ENCODE results near the gene KCNT2.

Gene KCNT2

DNA sequence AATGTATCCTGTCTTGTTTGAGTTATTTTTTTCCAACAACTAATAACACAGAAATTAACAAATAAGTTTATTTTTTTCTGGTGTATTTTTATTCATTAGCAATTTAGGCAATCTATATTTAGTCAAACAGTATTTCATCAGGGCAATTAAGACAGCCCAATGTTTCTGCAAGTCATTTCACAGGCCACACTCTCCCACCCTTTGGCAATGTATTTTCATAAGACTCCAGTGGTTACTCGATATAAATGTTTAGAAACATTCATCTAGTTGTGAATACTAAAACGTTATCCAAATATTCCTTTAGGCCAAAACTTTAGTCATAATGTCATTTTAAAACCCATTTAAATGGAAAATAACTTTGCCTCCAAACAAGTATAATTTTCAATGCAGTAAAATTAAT is 142.1 kb downstream of the KCNT2 start:
- no peaks in the 10 kb centered on the region for H3K79me2 ChIP-seq (ENCODE audit: control insufficient read depth, insufficient read depth, low read length)

DNA sequence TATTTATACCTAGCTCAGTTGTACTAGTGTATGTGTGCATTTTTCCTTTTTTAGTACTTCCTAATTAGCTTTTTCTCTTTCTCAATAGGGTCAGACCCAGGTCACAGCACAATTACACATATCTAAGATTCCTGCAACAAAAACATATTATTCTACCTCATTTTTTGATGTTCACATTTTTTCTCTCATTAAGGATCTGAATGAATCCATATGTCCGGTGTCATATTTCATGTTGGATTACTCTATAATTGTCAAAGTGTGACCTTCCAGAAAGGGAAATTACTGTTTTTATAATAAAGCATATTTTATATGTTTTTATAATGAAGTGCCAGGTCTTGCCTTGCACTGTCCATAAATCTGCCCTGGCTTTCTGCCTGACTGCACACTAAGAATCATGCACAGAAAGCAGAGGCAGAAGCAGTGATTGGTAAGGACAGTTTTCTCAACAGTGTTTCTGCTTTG is 143.7 kb downstream of the KCNT2 start:
- Histone ChIP-seq H3K79me2 (ENCODE audit: control insufficient read depth, insufficient read depth, low read length) (no peaks in the 10 kb centered on the region), H3K4me2 (ENCODE audit: low read length) (no peak overlapping the region), H3K4me1 (ENCODE audit: control insufficient read depth, low read depth, low read length) (no peaks in the 10 kb centered on the region), H3K79me1 (ENCODE audit: low read length) (no peaks in the 10 kb centered on the region), H4K8ac (ENCODE audit: low read depth, low read length) (no peak overlapping the region), H2BK120ac (ENCODE audit: low read depth, low read length) (no peak overlapping the region), H2BK15ac (replicated peaks; ENCODE audit: low read depth) (no peak overlapping the region), H3K4me3 (ENCODE audit: low read length) (no peak overlapping the region), H3K23ac (ENCODE audit: low read length) (no peak overlapping the region), H3K4ac (ENCODE audit: low read depth, low read length) (no peak overlapping the region), H3K18ac (ENCODE audit: low read length) (no peak overlapping the region), H3K36me3 (ENCODE audit: control insufficient read depth, insufficient read depth, low read length) (no peaks in the 10 kb centered on the region), H3K27ac (ENCODE audit: low read depth, low read length) (no peak overlapping the region), H2AK5ac (ENCODE audit: low read length) (no peak overlapping the region), H4K5ac (ENCODE audit: low read length) (no peak overlapping the region), H3K9ac (ENCODE audit: low read length) (no peak overlapping the region), H3K27me3 (ENCODE audit: insufficient read depth, low read length, poor library complexity) (no peaks in the 10 kb centered on the region), H2BK5ac (ENCODE audit: low read length) (no peak overlapping the region), H3K56ac (ENCODE audit: low read length) (no peak overlapping the region)
- no CpG with 5 or more reads among the region's 1 CpG for WGBS (ENCODE audit: extremely low coverage, insufficient coverage, low lambda C conversion rate)
- no peak for DNase-seq

More for the DNA sequence above, 142.1 kb downstream of the KCNT2 start:
- no peak overlapping the region for H3K23ac ChIP-seq (ENCODE audit: low read length)
- H4K5ac ChIP-seq (ENCODE audit: low read length) = no peak overlapping the region
- H3K4me2 ChIP-seq (ENCODE audit: low read length) = no peak overlapping the region
- H3K27me3 ChIP-seq (ENCODE audit: insufficient read depth, low read length, poor library complexity) = no peaks in the 10 kb centered on the region
- H2BK5ac ChIP-seq (ENCODE audit: low read length) = no peak overlapping the region
- no peak overlapping the region for H3K9ac ChIP-seq (ENCODE audit: low read length)
- H4K8ac ChIP-seq (ENCODE audit: low read depth, low read length) = no peak overlapping the region
- no peak overlapping the region for H3K4ac ChIP-seq (ENCODE audit: low read depth, low read length)
- H2AK5ac ChIP-seq (ENCODE audit: low read length) = no peak overlapping the region
- no peak overlapping the region for H2BK15ac ChIP-seq (replicated peaks; ENCODE audit: low read depth)
- no peak overlapping the region for H2BK120ac ChIP-seq (ENCODE audit: low read depth, low read length)
- no CpG with 5 or more reads among the region's 2 CpGs for WGBS (ENCODE audit: extremely low coverage, insufficient coverage, low lambda C conversion rate)
- DNase-seq = no peak
- H3K4me1 ChIP-seq (ENCODE audit: control insufficient read depth, low read depth, low read length) = no peaks in the 10 kb centered on the region
- no peak overlapping the region for H3K18ac ChIP-seq (ENCODE audit: low read length)
- H3K79me1 ChIP-seq (ENCODE audit: low read length) = no peaks in the 10 kb centered on the region
- H3K36me3 ChIP-seq (ENCODE audit: control insufficient read depth, insufficient read depth, low read length) = no peaks in the 10 kb centered on the region
- H3K56ac ChIP-seq (ENCODE audit: low read length) = no peak overlapping the region
- H3K27ac ChIP-seq (ENCODE audit: low read depth, low read length) = no peak overlapping the region
- no peak overlapping the region for H3K4me3 ChIP-seq (ENCODE audit: low read length)

DNA sequence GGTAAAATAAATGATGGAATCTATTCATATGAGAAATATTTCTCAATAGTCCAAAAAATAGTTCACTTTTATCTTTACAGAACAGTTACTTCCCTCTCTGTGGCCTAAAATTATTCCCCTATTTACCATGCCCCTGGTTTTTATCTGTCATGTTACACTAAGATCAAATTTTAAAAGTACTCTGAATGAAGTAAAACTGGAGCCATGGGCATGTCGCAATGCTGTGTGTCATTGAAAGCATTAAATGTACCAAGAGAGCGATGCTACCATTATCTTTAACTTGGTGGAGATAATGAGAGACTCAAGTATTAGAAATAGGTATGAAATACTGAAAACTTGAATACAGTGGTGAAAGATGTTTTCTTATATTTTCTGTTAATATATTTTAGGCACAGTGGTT is 146.2 kb downstream of the KCNT2 start:
- H3K4me2 ChIP-seq (ENCODE audit: low read length) = no peak overlapping the region
- H3K4me1 ChIP-seq (ENCODE audit: control insufficient read depth, low read depth, low read length) = no peaks in the 10 kb centered on the region
- H3K18ac ChIP-seq (ENCODE audit: low read length) = no peak overlapping the region
- no peak overlapping the region for H3K4me3 ChIP-seq (ENCODE audit: low read length)
- no peak overlapping the region for H3K9ac ChIP-seq (ENCODE audit: low read length)
- H2BK120ac ChIP-seq (ENCODE audit: low read depth, low read length) = no peak overlapping the region
- H2BK15ac ChIP-seq (replicated peaks; ENCODE audit: low read depth) = no peak overlapping the region
- no peak overlapping the region for H3K27ac ChIP-seq (ENCODE audit: low read depth, low read length)
- H3K56ac ChIP-seq (ENCODE audit: low read length) = no peak overlapping the region
- no peak overlapping the region for H4K8ac ChIP-seq (ENCODE audit: low read depth, low read length)
- H3K27me3 ChIP-seq (ENCODE audit: insufficient read depth, low read length, poor library complexity) = no peaks in the 10 kb centered on the region
- H4K5ac ChIP-seq (ENCODE audit: low read length) = no peak overlapping the region
- H3K36me3 ChIP-seq (ENCODE audit: control insufficient read depth, insufficient read depth, low read length) = no peaks in the 10 kb centered on the region
- DNase-seq = no peak
- no peak overlapping the region for H2BK5ac ChIP-seq (ENCODE audit: low read length)
- H3K79me1 ChIP-seq (ENCODE audit: low read length) = no peaks in the 10 kb centered on the region
- no CpG with 5 or more reads among the region's 2 CpGs for WGBS (ENCODE audit: extremely low coverage, insufficient coverage, low lambda C conversion rate)
- no peak overlapping the region for H3K23ac ChIP-seq (ENCODE audit: low read length)
- H2AK5ac ChIP-seq (ENCODE audit: low read length) = no peak overlapping the region
- no peaks in the 10 kb centered on the region for H3K79me2 ChIP-seq (ENCODE audit: control insufficient read depth, insufficient read depth, low read length)
- no peak overlapping the region for H3K4ac ChIP-seq (ENCODE audit: low read depth, low read length)

DNA sequence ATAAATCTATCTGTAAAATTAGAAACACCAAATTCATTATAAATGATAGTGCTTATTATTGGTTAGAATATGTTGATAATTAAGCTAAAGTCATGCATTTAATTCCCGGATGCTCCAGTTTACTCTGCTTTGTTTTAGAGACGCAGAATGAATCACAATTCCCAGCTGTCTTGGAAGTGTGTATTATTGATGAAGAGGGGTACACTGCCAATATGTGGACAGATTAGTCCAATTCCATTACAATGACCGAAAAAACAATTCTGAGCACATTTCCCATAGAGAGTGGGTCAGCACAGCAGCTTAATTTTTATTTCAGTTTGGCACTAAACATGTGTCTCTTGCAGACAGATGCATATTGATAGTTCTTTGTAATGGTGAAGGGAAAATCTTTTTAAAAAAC is 146.7 kb downstream of the KCNT2 start:
- H4K5ac ChIP-seq (ENCODE audit: low read length) = no peak overlapping the region
- no peaks in the 10 kb centered on the region for H3K27me3 ChIP-seq (ENCODE audit: insufficient read depth, low read length, poor library complexity)
- DNase-seq = no peak
- H3K9ac ChIP-seq (ENCODE audit: low read length) = no peak overlapping the region
- no peak overlapping the region for H3K23ac ChIP-seq (ENCODE audit: low read length)
- no peaks in the 10 kb centered on the region for H3K36me3 ChIP-seq (ENCODE audit: control insufficient read depth, insufficient read depth, low read length)
- H4K8ac ChIP-seq (ENCODE audit: low read depth, low read length) = no peak overlapping the region
- H3K4ac ChIP-seq (ENCODE audit: low read depth, low read length) = no peak overlapping the region
- WGBS (ENCODE audit: extremely low coverage, insufficient coverage, low lambda C conversion rate) = no CpG with 5 or more reads among the region's 3 CpGs
- no peaks in the 10 kb centered on the region for H3K4me1 ChIP-seq (ENCODE audit: control insufficient read depth, low read depth, low read length)
- H3K27ac ChIP-seq (ENCODE audit: low read depth, low read length) = no peak overlapping the region
- no peak overlapping the region for H3K18ac ChIP-seq (ENCODE audit: low read length)
- H3K4me3 ChIP-seq (ENCODE audit: low read length) = no peak overlapping the region
- H3K56ac ChIP-seq (ENCODE audit: low read length) = no peak overlapping the region
- no peaks in the 10 kb centered on the region for H3K79me1 ChIP-seq (ENCODE audit: low read length)
- H3K4me2 ChIP-seq (ENCODE audit: low read length) = no peak overlapping the region
- no peaks in the 10 kb centered on the region for H3K79me2 ChIP-seq (ENCODE audit: control insufficient read depth, insufficient read depth, low read length)
- H2BK120ac ChIP-seq (ENCODE audit: low read depth, low read length) = no peak overlapping the region
- no peak overlapping the region for H2BK5ac ChIP-seq (ENCODE audit: low read length)
- no peak overlapping the region for H2BK15ac ChIP-seq (replicated peaks; ENCODE audit: low read depth)
- no peak overlapping the region for H2AK5ac ChIP-seq (ENCODE audit: low read length)

DNA sequence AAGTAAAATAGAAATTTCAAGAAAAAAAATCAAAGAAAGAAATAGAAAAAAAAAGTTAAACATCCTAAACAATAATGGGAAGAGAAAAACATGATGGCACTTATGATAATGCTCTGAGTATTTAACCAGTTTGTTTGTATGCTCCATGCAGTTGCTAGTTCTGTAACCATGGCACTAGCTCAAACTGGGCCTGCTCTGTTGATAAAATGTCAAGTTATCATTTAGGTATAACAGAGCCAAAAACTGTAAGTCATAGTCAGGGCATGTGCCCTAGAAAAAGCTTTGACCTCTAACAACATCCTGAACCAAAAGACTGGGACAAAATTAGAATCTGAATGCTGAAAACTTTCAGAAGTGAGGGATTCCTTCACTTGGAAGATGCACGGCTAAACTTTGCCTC is 148.9 kb downstream of the KCNT2 start:
- no peak overlapping the region for H2BK5ac ChIP-seq (ENCODE audit: low read length)
- H4K8ac ChIP-seq (ENCODE audit: low read depth, low read length) = no peak overlapping the region
- no peak overlapping the region for H2BK15ac ChIP-seq (replicated peaks; ENCODE audit: low read depth)
- no peak overlapping the region for H2AK5ac ChIP-seq (ENCODE audit: low read length)
- H3K27me3 ChIP-seq (ENCODE audit: insufficient read depth, low read length, poor library complexity) = no peaks in the 10 kb centered on the region
- H3K79me2 ChIP-seq (ENCODE audit: control insufficient read depth, insufficient read depth, low read length) = no peaks in the 10 kb centered on the region
- H3K18ac ChIP-seq (ENCODE audit: low read length) = no peak overlapping the region
- no peak overlapping the region for H2BK120ac ChIP-seq (ENCODE audit: low read depth, low read length)
- no peak overlapping the region for H3K4me3 ChIP-seq (ENCODE audit: low read length)
- no peak overlapping the region for H3K9ac ChIP-seq (ENCODE audit: low read length)
- no peak overlapping the region for H4K5ac ChIP-seq (ENCODE audit: low read length)
- no peak overlapping the region for H3K4me2 ChIP-seq (ENCODE audit: low read length)
- no peaks in the 10 kb centered on the region for H3K79me1 ChIP-seq (ENCODE audit: low read length)
- H3K27ac ChIP-seq (ENCODE audit: low read depth, low read length) = no peak overlapping the region
- no peaks in the 10 kb centered on the region for H3K36me3 ChIP-seq (ENCODE audit: control insufficient read depth, insufficient read depth, low read length)
- no peak for DNase-seq
- H3K4ac ChIP-seq (ENCODE audit: low read depth, low read length) = no peak overlapping the region
- H3K4me1 ChIP-seq (ENCODE audit: control insufficient read depth, low read depth, low read length) = no peaks in the 10 kb centered on the region
- H3K23ac ChIP-seq (ENCODE audit: low read length) = no peak overlapping the region
- no CpG with 5 or more reads among the region's 1 CpG for WGBS (ENCODE audit: extremely low coverage, insufficient coverage, low lambda C conversion rate)
- H3K56ac ChIP-seq (ENCODE audit: low read length) = no peak overlapping the region

DNA sequence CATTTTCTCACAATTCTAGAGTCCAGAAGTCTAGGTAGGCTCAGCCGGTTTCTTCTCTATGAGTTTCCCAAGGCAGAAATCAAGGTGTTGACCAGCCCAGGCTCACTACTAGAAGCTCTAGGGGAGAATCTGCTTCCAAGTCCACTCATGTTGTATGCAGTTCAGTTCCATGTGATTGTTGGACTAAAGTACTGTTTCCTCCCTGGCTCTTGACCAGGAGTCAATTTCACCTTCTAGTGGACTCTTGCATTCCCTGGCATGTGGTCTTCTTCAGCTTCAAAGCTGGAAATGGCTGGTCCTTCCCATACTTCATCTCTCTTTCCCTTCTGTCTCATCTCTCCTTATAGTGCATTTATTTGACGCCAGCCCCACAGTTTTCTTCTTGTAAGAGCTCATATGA is 153.4 kb downstream of the KCNT2 start:
- no peak overlapping the region for H2BK120ac ChIP-seq (ENCODE audit: low read depth, low read length)
- no peaks in the 10 kb centered on the region for H3K79me1 ChIP-seq (ENCODE audit: low read length)
- no peaks in the 10 kb centered on the region for H3K4me1 ChIP-seq (ENCODE audit: control insufficient read depth, low read depth, low read length)
- H3K36me3 ChIP-seq (ENCODE audit: control insufficient read depth, insufficient read depth, low read length) = no peaks in the 10 kb centered on the region
- no peak overlapping the region for H2AK5ac ChIP-seq (ENCODE audit: low read length)
- no peak overlapping the region for H4K5ac ChIP-seq (ENCODE audit: low read length)
- no peak overlapping the region for H3K23ac ChIP-seq (ENCODE audit: low read length)
- H3K4me3 ChIP-seq (ENCODE audit: low read length) = no peak overlapping the region
- no peak overlapping the region for H3K27ac ChIP-seq (ENCODE audit: low read depth, low read length)
- H2BK5ac ChIP-seq (ENCODE audit: low read length) = no peak overlapping the region
- no peak overlapping the region for H3K9ac ChIP-seq (ENCODE audit: low read length)
- H2BK15ac ChIP-seq (replicated peaks; ENCODE audit: low read depth) = no peak overlapping the region
- no peaks in the 10 kb centered on the region for H3K79me2 ChIP-seq (ENCODE audit: control insufficient read depth, insufficient read depth, low read length)
- H3K4me2 ChIP-seq (ENCODE audit: low read length) = no peak overlapping the region
- no peak overlapping the region for H4K8ac ChIP-seq (ENCODE audit: low read depth, low read length)
- H3K56ac ChIP-seq (ENCODE audit: low read length) = no peak overlapping the region
- H3K18ac ChIP-seq (ENCODE audit: low read length) = no peak overlapping the region
- H3K27me3 ChIP-seq (ENCODE audit: insufficient read depth, low read length, poor library complexity) = no peaks in the 10 kb centered on the region
- H3K4ac ChIP-seq (ENCODE audit: low read depth, low read length) = no peak overlapping the region
- WGBS (ENCODE audit: extremely low coverage, insufficient coverage, low lambda C conversion rate) = no CpG with 5 or more reads among the region's 2 CpGs
- DNase-seq = no peak

All from mesendoderm (in vitro differentiated cells).